ENCODE data around the gene DPP6.
"Not testable (repeated sequence)": the region's sequence is repeated elsewhere in the genome, so short reads cannot be mapped to it uniquely, and the experiment has no call there.

The DPP6 gene

GRCh38 chr7:154072395-154073181, 20.4 kb downstream of the DPP6 start:
- DNase-seq (ENCODE audit: low read depth): not testable (repeated sequence)

GRCh38 chr7:154078523-154078922, 26.3 kb downstream of the DPP6 start:
- DNase-seq (ENCODE audit: low read depth): not testable (repeated sequence)

GRCh38 chr7:154080249-154080648, 28.1 kb downstream of the DPP6 start:
- DNase-seq (ENCODE audit: low read depth): not testable (repeated sequence)

GRCh38 chr7:154087037-154087725, 35.0 kb downstream of the DPP6 start:
- DNase-seq (ENCODE audit: low read depth): not testable (repeated sequence)

GRCh38 chr7:154092093-154092492, 39.9 kb downstream of the DPP6 start:
- DNase-seq (ENCODE audit: low read depth): not testable (repeated sequence)

- DNase-seq (ENCODE audit: low read depth): not testable (repeated sequence)
These were observed 43.0 kb downstream of the DPP6 start for GRCh38 chr7:154095201-154095600.

- not testable (repeated sequence) for DNase-seq (ENCODE audit: low read depth)
These were observed 52.9 kb downstream of the DPP6 start for GRCh38 chr7:154105063-154105462.

GRCh38 chr7:154109615-154110014, 57.4 kb downstream of the DPP6 start:
- DNase-seq (ENCODE audit: low read depth): not testable (repeated sequence)

- not testable (repeated sequence) for DNase-seq (ENCODE audit: low read depth)
These were observed 61.6 kb downstream of the DPP6 start for GRCh38 chr7:154113732-154114351.

GRCh38 chr7:154117411-154118390, 65.5 kb downstream of the DPP6 start:
- DNase-seq (ENCODE audit: low read depth): not testable (repeated sequence)

GRCh38 chr7:154120825-154121224, 68.6 kb downstream of the DPP6 start:
- DNase-seq (ENCODE audit: low read depth): not testable (repeated sequence)

- not testable (repeated sequence) for DNase-seq (ENCODE audit: low read depth)
These were observed 70.5 kb downstream of the DPP6 start for GRCh38 chr7:154122720-154123119.

- DNase-seq (ENCODE audit: low read depth): not testable (repeated sequence)
These were observed 71.2 kb downstream of the DPP6 start for GRCh38 chr7:154123397-154123796.

GRCh38 chr7:154129142-154129541, 76.9 kb downstream of the DPP6 start:
- not testable (repeated sequence) for DNase-seq (ENCODE audit: low read depth)

GRCh38 chr7:154132617-154133016, 80.4 kb downstream of the DPP6 start:
- DNase-seq (ENCODE audit: low read depth): not testable (repeated sequence)

GRCh38 chr7:154133703-154134277, 81.6 kb downstream of the DPP6 start:
- DNase-seq (ENCODE audit: low read depth): not testable (repeated sequence)

- DNase-seq (ENCODE audit: low read depth): not testable (repeated sequence)
These were observed 82.5 kb downstream of the DPP6 start for GRCh38 chr7:154134698-154135097.

- DNase-seq (ENCODE audit: low read depth): not testable (repeated sequence)
These were observed 83.4 kb downstream of the DPP6 start for GRCh38 chr7:154135646-154136045.

- DNase-seq (ENCODE audit: low read depth): not testable (repeated sequence)
These were observed 93.9 kb downstream of the DPP6 start for GRCh38 chr7:154145922-154146706.

GRCh38 chr7:154146707-154147038, 94.5 kb downstream of the DPP6 start:
- not testable (repeated sequence) for DNase-seq (ENCODE audit: low read depth)

Data from non-pigmented ciliary epithelial cell (primary cell).